Hematopoietic multipotent progenitor cell treated with erythropoietin and hydrocortisone succinate and interleukin-3 and kit ligand, for 4 days (in vitro differentiated cells): Measurements from ENCODE around the gene UNC5CL.
"Not testable (repeated sequence)": the region's sequence is repeated elsewhere in the genome, so short reads cannot be mapped to it uniquely, and the experiment has no call there.

Source experiments
- DNase-seq: peaks from one replicate; pipeline ENCODE4 v3.0.0-alpha.2; 2015

The UNC5CL gene

DNA sequence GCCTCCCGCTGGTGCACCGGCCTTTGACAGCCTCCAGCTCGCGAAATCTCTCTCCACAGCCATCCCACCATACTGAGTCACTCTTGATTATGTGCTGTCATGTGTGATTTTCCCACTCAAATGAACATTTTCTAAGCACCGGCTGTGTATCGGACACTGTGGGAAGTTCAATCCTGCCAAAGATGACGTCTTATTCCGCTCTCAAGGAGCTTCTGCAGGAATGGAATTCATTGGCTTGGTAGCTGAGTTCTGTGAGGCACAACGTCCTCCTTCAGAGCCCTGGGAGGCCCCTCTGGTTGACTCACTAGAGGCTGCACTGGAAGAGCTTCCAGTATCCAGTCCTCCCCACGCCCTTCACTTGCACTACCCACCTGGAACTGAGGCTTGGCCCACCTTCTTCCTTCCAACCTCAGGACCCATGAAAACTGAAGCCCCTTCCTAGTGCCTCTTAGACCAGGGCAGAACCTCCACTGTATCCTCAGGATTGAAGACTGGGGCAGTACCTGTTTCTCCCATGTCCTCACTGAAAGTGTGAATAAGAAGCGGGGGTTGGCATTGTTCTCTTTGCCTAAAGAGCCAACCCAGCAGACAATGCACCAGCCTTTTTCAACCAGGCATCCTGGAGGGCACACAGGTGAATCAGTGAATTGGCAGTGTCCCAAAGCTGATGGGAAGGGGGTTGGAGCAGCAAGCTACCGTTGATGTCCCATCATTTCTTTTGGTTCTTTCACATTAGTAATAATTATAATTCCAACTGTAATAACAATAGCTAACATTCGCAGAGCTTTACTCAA is 1.7 kb downstream of the UNC5CL start:
- DNase-seq, result no peak

DNA sequence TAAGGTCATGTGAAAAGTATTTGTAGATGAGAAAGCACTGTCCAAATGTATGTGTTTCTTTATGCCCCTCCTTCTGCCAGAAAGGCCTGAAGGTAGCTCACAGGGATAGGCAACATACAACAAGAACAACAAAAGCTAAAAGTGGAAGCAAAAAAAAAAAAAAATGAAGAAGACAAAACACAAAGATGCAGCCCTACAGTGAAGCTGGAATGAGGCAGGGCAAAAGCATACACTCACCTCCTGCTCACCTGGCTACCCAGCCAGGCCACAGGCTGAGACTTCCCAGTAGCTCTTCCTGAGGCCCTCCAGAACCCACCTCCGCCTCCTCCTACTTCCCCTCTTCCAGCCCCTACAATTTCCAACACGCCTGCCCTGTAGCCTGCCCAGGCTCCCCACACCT is 2.4 kb downstream of the UNC5CL start:
- DNase-seq, result no peak

DNA sequence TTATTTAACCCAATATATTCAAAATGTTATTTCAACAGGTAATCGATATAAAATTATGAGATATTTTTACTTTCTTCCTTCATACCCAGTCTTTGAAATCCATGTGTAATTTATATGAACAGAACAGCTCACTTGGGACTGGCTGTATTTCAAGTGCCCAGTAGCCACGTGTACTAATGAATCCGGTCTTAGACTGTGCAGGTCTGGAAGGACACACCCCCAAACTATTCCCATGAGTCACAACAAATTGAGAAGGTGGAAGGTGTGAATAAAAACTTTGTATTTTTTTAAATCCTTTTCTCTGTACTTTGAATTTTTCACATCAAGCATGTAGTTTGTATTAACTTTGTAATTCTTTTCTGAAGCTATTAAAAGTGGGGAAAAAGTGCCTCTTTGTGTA is 2.8 kb downstream of the UNC5CL start:
- no peak for DNase-seq

- no peak for DNase-seq
Observed at GRCh38 chr6:41033776-41034175, 5.2 kb downstream of the UNC5CL start.

- no peak for DNase-seq
Observed at GRCh38 chr6:41032830-41033229, 6.2 kb downstream of the UNC5CL start.

DNA sequence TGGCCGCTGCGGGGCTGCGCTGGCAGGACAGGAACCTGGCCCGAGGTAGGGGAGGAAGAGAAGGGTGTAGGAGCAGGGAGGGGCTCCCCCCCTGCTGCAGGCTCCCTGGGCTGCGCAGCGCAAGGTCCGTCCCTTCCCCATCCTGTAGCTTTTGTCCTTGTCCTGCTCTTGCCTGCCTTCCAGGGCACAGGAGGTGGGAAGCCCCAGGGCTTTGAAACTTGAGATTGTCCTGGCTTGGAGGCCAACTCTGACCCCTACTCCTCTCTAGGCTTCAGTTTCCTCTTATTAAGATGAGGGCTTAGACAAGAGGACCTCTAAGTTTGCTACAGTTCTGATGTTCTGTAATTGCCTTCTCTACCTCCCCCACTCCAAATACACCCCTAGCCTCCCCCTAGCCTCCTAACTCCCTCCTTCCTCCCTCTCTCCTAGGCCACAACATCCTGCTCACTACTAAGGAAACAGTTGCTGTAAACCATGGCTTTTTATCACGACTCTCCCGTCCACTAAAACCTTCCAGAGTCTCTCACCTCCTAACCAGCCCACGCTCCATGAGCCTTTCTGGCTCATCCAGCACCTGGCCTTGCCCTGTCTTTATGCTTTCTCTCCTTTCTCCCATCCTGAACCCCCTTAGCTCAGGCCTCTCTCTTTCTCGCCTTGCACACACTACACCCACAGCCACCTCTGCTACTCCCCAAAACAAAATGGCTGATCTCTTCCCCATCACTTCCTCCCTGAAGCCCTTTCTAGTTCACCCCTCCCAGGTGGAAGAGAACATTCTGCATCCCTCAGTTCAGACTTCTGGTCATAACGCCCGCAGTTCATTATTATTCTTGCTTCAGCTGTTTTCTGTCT is 10.2 kb downstream of the UNC5CL start:
- peak; percentile 64 for DNase-seq

GRCh38 chr6:41027799-41028560 is 11.0 kb downstream of the UNC5CL start:
- DNase-seq, result peak; percentile 95

GRCh38 chr6:41027241-41027640 is 11.8 kb downstream of the UNC5CL start:
- no peak for DNase-seq

- DNase-seq, result no peak
Observed at GRCh38 chr6:41025966-41026530, 13.0 kb downstream of the UNC5CL start.

GRCh38 chr6:41023114-41023513 is 15.9 kb downstream of the UNC5CL start:
- DNase-seq, result no peak

- no peak for DNase-seq
Observed at GRCh38 chr6:41022294-41022693, 16.7 kb downstream of the UNC5CL start.

DNA sequence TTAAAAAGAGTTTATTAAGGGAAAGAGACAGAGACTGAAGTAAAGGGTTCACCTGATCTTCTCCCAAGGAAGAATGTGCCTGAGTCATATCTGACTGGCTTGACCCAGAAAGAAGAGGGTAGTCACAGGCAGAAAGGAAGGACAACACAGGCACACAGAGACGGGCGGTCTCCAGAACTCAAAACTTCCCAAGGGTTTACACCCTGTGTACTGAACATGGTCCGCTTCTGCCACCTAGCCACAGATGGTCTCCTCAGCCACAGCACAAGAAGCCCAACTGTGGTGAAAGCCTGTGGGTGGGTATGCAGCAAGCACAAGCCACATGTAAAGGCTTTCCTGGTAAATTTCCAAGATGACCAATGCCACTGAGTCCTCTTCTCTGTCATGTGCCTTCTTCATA is 17.2 kb downstream of the UNC5CL start:
- peak; percentile 23 for DNase-seq

DNA sequence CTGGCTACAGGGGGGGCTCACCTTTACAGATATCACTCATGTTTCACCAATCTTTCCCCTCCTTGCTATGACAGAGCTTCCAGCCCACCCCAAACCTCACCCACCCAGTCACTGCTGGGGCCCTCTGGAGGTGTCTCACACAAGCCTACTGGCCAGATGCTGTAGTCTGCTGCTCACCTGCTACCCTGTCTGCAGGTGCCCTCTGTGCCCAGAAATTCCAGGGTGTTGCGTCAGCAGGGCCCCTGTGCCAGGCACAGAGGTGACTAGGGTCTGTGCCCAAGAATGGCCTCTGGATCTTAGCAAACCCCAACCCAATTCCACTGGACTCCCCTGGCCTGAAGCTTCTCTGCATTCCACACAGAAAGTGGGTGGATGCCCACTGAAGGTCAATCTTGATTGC is 21.4 kb downstream of the UNC5CL start:
- DNase-seq, result no peak

GRCh38 chr6:41015860-41016259 is 23.2 kb downstream of the UNC5CL start:
- not testable (repeated sequence) for DNase-seq

DNA sequence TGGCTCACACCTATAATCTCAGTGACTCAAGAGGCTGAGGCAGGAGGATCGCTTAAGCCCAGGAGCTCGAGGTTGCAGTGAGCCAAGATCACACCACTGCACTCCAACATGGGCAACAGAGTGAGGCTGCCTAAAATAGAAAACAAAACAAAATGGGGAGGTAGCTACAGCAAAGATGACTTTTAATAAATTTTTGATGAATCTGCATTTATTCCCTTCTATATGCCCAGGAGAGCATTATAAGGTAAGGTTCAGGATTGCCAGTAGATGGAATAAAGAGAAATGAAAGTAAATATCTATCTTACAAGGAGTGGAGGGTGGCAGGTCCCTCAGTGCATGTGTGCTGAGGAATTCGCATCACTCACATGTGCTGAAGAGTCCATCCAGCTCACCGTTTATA is 24.2 kb downstream of the UNC5CL start:
- no peak for DNase-seq

- DNase-seq, result no peak
Observed at GRCh38 chr6:41013466-41014153, 25.4 kb downstream of the UNC5CL start.

DNA sequence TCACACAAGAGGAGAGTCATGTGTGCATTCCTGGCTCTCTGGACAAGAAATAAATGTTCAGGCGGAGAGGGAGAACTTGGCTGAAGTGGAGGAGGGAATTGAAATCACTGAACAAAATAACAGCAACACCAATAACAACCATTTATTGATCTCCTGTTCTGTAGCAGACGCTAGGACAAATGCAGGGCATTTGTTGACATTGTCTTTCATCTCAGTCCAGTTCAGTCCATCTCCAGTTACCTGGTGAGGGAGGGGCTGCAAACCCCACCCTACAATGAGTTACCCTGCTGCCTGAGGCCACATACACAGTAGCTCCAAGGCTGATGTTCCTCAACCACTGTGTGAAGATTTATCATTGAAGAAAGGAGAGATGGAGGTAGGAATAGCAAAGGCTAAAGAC is 27.3 kb downstream of the UNC5CL start:
- no peak for DNase-seq

- no peak for DNase-seq
Observed at GRCh38 chr6:41009669-41010068, 29.4 kb downstream of the UNC5CL start.

DNA sequence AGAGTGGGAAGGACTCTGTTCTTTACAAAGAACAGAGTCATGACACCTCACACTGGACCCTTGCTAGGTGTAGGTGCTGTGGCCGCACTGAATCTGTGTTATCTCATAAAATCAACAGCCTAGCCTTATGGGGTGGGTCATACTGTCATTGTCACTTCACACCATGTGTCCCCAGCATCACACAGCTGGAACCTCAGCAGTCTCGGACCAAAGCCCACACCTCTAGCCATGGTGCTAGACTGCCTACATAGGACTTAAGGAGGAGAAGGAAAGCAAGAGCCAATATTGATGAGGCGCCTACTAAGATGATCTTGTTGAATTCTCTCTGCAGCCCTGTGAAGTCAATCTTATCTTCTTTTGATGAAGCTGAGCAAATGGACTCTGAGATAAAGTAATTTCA is 31.0 kb downstream of the UNC5CL start:
- DNase-seq, result no peak

DNA sequence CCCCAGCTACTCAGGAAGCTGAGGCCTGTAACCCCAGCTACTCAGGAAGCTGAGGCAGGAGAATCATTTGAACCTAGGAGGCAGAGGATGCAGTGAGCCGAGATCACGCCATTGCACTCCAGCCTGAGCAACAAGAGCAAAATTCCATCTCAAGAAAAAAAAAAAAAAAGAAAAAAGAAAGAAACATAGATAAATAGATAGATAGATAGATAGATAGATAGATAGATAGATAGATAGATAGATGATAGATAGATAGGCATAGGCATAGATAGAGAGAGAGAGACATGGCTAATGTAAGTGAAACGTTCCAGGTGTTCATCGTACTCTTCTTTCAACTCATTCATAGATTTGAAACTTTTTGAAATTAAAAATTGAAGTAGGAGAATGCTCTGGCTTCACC is 32.0 kb downstream of the UNC5CL start:
- not testable (repeated sequence) for DNase-seq

- DNase-seq, result peak; percentile 87
Observed at GRCh38 chr6:41006217-41006616, 32.8 kb downstream of the UNC5CL start.

DNA sequence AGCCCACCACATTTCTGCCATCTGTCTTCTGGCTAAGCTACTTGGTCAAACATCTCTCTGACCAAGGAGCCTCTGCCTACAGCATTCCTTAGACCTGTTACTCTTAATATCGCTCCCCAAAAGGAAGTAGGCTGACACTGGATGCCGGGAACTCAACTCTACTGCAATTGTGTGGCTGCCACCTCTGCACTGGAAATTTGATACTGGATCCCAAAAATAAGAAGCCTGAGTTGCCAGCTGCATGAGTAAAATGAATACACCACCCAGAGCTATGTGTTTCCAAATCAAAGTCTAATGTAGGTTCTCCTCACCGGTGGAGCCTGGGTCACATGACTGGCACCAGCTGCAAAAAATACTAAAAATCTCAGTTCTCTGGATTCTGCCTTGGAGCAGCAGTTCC is 36.9 kb downstream of the UNC5CL start:
- no peak for DNase-seq
